Activated naive CD4-positive, alpha-beta T cell treated with anti-CD3 and anti-CD28 coated beads, Interleukin-2, amount 50 U/mL, for 16 hours (primary cell): ENCODE results near the gene TOR1AIP2.

Experiments used
- DNase-seq: peaks from one replicate; pipeline ENCODE4 v3.0.0-alpha.2; 2020

The TOR1AIP2 gene

GRCh38 chr1:179823693-179824092 lies 53.9 kb downstream of the TOR1AIP2 start:
- DNase-seq = no peak

- no peak for DNase-seq
These were observed 55.5 kb downstream of the TOR1AIP2 start for GRCh38 chr1:179822065-179822464.

GRCh38 chr1:179821524-179821923 lies 56.1 kb downstream of the TOR1AIP2 start:
- DNase-seq = no peak

GRCh38 chr1:179820226-179820970 lies 57.2 kb downstream of the TOR1AIP2 start:
- no peak for DNase-seq

DNA sequence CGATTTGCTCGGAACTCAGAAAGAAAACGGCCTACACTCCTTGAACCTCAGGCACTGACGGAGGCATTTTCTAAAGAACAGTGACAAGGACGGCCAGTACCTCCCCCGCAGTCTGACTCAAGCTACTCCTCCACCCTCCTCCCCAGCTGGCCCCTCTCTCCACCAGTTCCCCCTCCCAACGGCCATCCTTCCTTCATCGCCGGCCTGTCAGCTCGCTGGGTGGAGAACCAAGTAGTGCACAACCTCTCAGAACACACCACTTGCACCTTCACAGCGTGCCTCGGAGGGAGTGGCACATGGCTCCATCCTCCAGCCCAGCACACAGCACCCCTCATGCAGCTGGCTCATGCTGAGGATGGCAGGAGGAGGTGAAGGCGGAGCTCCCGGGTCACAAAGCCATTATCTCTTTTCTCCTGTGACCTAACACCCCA lies 58.8 kb downstream of the TOR1AIP2 start:
- no peak for DNase-seq

DNA sequence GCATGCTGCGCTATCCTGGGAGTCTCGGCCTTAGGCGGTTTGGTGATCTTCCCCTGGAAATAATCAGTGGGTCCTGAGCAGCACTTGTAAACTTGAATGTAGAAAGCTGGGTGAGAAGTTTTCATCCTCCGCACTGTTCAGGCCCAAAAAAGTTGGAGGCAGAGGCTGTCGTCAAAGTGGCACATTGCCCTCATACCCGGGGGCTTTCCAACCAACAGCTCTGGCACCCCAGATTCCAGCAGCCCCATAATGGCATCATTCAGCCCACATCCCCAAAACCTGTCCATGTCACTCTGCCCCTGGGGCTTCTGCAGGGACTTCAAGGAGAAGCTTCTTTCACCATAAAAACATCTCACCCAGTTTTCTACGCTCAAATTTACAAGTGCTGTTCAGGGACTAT lies 59.3 kb downstream of the TOR1AIP2 start:
- no peak for DNase-seq

DNA sequence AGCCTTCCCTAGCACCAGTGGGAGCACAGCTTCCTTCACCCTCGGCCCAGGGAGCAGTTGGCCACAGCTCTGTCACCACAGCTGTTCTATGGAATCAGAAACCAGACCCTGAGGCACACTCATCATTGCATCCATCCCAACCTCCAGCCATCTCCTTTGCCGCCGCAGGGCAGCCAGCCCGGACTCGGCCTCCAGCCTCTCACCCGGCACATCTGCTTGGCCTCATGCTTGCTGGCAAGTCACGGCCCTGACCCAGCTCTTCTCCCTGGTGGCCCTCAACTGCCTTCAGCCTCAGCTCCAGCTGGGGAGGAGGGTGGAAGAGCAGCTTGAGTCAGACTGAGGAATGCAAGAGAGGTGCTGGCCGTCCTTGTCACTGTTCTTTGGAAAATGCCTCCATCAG lies 59.8 kb downstream of the TOR1AIP2 start:
- DNase-seq = no peak

DNA sequence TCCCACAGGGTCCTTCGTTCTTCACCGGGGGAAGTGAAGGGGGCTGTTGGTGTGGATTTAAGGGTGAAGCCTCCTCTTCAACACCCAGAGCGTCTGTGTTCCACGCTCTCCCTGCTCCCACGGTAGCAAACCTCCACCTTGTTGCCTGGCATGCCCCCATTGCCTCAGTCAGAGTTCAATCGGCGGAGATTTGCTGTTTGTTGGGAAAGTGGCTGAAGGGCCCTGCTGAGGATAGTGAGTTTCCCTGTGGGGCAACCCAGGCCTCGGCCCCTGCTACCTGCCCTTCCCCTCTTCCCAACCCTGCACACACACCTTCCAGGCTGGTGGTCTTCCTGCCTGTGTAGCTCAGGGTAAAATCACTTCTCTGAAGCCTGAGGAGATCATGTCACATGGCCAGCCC lies 60.5 kb downstream of the TOR1AIP2 start:
- no peak for DNase-seq

DNA sequence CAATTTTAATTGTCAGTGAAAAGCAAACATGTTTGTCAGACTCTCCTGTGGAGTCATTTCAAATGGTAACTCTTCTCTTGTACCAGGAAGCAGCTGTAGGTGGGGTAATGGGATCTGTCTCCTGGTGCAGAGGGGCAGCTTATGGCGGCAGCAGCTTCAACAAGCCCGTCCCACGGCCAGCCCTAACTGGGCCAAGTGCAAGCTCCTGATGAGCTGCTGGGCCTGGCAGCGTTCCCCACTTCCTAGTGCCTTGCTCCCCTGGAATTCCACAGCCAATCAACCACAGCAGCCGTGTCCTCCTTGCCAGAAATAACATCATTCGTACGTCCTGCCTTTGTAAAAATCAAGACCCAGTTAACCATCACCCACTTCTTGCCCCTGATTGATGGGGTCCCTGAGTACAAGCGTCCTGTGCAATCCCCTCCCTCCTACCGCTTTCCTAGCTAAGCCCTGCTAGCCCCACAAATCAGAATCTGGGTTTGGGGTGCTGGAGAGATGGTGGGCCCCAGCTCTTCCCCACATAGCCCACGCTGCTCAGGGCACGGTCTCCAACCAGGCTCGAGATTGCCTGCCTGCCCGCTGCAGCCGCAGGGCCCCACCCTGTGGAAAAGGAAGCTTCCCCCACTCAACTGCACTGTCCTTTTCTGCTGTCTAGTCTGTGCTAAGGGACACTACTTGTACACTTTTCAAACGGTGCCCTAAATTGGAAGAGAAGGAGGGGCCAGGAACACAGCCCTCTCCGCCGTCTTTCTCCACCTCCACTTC lies 61.2 kb downstream of the TOR1AIP2 start:
- DNase-seq = no peak

GRCh38 chr1:179815641-179816040 lies 62.0 kb downstream of the TOR1AIP2 start:
- no peak for DNase-seq

- no peak for DNase-seq
These were observed 63.1 kb downstream of the TOR1AIP2 start for GRCh38 chr1:179814546-179814838.

DNA sequence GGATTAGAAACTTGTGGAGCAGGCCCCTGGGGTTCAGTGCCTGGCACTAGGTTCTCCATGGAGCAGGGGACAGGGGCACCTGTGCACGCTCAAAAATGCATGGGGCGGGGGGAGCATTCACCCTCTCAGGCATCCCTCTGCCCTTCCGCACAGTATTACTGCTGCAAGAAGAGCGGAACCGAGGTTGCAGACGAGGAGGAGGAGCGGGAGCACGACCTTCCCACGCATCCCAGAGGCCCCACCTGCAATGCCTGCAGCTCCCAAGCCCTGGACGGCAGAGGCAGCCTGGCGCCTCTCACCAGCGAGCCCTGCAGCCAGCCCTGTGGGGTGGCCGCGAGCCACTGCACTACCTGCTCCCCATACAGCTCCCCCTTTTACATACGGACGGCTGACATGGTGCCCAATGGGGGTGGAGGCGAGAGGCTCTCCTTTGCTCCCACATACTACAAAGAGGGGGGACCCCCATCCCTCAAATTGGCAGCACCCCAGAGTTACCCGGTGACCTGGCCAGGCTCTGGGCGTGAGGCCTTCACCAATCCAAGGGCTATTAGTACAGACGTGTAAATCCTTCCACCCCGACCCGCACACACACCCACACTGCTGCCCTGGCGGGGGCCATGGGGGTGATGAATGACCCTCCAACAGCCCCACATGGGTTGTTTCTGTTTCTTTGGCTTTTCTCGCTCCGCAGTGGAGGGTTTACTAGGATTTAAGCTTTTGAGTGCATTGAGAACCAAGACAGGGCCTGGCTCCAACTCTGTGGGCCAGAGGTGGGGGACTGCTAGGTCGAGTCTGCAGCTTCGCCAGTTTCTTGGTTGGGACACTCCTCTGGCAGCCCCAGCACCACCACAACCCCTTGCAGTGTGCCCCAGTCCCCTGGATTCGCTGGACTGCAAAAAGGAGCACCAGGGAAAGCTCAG lies 63.7 kb downstream of the TOR1AIP2 start:
- DNase-seq = no peak

DNA sequence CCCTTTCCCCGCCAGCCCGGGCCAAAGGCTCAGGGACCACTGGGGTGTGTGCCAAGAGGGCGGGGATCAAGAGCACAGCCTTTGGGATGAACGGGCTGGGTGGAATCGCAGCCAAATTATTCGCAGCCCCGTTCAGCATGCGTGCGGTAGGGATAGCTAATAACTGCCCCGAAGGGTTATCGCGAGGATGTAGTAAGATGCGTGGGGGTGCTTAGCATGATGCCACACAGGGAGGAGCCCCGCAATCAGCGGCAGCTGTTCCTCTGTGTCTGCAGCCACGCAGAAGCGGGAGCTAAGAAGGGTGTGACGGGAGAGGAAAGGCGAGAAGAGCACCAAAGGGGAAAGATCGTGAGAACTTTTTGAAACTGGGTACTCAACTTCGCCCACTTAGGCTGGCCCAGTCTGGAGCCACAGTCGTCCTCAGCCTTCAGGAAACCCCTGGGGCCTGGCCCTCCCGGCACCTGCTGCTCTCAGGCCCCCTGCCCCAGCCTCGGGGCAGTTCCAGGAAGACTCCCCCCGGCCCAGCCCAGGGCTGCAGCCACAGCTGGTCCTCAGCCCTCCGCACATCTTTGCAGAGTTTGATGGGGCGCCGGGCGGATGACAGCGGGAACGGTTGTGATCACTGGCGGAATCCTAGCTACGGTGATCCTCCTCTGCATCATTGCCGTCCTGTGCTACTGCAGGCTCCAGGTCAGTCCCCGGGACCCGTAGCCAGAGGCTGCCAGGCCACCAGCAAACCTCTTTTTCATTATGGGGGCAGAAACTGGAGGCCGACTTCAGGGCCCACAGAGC lies 64.9 kb downstream of the TOR1AIP2 start:
- DNase-seq = no peak

DNA sequence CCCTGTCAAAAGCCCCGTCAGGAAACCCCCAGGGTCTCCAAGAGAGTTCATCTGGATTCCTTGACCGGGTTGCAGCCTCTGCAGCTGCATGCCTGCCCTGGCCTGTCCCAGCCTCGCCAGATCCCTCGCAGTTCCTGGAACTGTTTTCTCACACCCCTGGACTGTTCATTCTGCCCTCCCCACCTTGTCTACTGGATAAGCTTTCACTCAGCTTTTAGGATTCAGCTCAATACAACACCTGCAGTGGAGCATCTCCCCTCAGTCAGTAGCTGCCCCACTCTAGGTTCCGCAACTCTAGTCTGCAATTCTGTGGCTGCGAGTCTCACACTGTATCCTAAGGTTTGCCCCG lies 67.3 kb downstream of the TOR1AIP2 start:
- no peak for DNase-seq

- DNase-seq = peak; percentile 65
These were observed 67.9 kb downstream of the TOR1AIP2 start for GRCh38 chr1:179809506-179810366.

- DNase-seq = no peak
These were observed 69.1 kb downstream of the TOR1AIP2 start for GRCh38 chr1:179808503-179808902.

DNA sequence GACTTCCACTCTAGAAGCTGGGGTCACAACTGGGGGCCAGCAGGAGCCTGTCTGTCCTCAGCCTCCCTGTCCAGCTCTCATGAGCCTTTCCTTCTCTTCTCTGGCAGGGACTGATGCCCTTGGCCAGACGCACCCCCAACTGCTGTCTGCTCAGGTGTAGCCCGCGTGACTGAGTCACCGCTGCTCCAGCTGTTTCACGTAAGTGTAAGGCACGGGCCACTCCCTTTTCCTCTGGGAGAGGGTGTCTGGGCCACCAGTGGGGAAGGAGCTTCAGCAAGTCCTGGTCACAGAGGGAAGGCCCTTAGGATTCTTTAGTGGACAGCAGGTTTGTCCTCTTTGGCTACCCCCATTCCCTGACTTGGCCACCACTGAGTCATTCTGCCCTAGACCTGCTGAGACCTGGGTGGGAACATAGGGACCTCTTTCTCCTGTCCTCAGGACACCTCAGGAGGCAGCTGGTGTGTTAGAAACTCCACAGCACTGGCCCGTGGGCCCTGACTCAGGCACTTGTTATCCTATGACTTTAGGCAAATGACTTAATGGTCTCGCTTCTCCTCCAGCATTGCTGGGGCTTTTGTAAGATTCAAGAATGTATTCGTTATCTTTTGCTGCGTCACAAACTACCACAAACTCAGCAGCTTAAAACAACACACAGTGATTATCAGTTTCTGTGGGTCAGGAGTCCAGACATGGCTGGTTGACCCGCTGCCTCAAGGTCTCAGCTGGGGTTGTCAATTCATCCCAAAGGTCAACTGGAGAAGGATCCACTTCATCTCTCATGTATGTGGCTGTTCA lies 69.7 kb downstream of the TOR1AIP2 start:
- DNase-seq = no peak

DNA sequence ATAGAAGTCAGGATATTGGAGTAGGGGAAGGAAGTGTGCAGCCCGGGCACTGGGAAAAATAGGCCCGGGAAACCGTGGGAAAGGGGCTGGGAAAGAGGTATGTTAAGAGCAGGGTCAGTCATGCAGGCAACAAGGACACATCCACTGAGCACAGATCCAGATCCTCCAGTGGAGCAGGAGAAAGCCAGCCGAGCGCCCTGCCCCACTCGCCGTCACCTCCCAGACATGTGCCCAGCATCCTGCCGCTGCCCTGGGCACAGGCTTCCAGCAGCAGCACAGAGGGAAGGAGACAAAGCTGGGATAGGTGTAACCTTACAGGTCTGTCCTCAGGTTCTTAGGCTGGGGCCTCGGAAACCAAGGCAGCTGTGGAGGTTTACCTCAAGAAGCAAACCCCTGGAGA lies 70.3 kb downstream of the TOR1AIP2 start:
- no peak for DNase-seq

GRCh38 chr1:179806333-179806732 lies 71.3 kb downstream of the TOR1AIP2 start:
- no peak for DNase-seq

- DNase-seq = no peak
These were observed 72.1 kb downstream of the TOR1AIP2 start for GRCh38 chr1:179805291-179806195.
